ENCODE results near the gene SGO2. TPM values are rescaled to one million over a fixed set of nuclear protein-coding genes. Genes with fewer than 3 reads are reported as not detected.

SGO2 gene
- polyA plus RNA-seq, 1 experiment, result 3.2 TPM

GRCh38 chr2:200525551-200525881 is 491 bp upstream of the SGO2 start:
- Histone ChIP-seq H3K36me3 (ENCODE audit: control insufficient read depth, insufficient read depth, low read length) (no peaks in the 10 kb centered on the region), H3K4me3 (ENCODE audit: low read depth, low read length) (peak overlapping the region; percentile 85), H3K27me3 (ENCODE audit: control insufficient read depth, insufficient read depth, low read length) (peaks cover 9% of the 10 kb centered on the region)
- no peak for DNase-seq (ENCODE audit: low read depth)
- ChIA-PET CTCF (interaction anchor here (0.7 to 5.8 kb wide), 5 partner anchors 10 to 547 kb away, joined by 3 to 29 read pairs (median 4); partner anchors contain the start of gene KCTD18), POLR2A (no interaction called here)
- TF ChIP-seq CTCF (IDR thresholded peaks at IDR 0.05; ENCODE audit: insufficient read depth, low read depth, low read length), result no peak

- 0 out of 2 replicates have a peak, but pooled peaks cover 2% of the 10 kb centered on the region for H3K27me3 ChIP-seq (ENCODE audit: control insufficient read depth, insufficient read depth, low read length)
- CTCF ChIA-PET, result interaction anchor here (0.8 kb wide), 1 partner anchor 17 kb away, joined by 3 read pairs; no protein-coding TSS in a partner anchor
- H3K36me3 ChIP-seq (ENCODE audit: control insufficient read depth, insufficient read depth, low read length), result no peaks in the 10 kb centered on the region
- POLR2A ChIA-PET, result no interaction called here
- TF ChIP-seq CTCF (IDR thresholded peaks at IDR 0.05; ENCODE audit: insufficient read depth, low read depth, low read length), result no peak
- no peak overlapping the region for H3K4me3 ChIP-seq (ENCODE audit: low read depth, low read length)
- no peak for DNase-seq (ENCODE audit: low read depth)
Measured at GRCh38 chr2:200528228-200528627, 2.2 kb downstream of the SGO2 start.

GRCh38 chr2:200533754-200534153 is 7.7 kb downstream of the SGO2 start:
- Histone ChIP-seq H3K4me3 (ENCODE audit: low read depth, low read length) (no peak overlapping the region), H3K27me3 (ENCODE audit: control insufficient read depth, insufficient read depth, low read length) (no peaks in the 10 kb centered on the region), H3K36me3 (ENCODE audit: control insufficient read depth, insufficient read depth, low read length) (no peaks in the 10 kb centered on the region)
- TF ChIP-seq CTCF (IDR thresholded peaks at IDR 0.05; ENCODE audit: insufficient read depth, low read depth, low read length), result no peak
- ChIA-PET CTCF (interaction anchor here (2.9 kb wide), 1 partner anchor 10 kb away, joined by 12 read pairs; no protein-coding TSS in a partner anchor), POLR2A (no interaction called here)
- DNase-seq (ENCODE audit: low read depth), result no peak

GRCh38 chr2:200534572-200534971 is 8.6 kb downstream of the SGO2 start:
- POLR2A ChIA-PET, result no interaction called here
- CTCF ChIA-PET, result interaction anchor here (0.6 to 2.9 kb wide), 2 partner anchors 11 to 149 kb away, joined by 3 to 12 read pairs; no protein-coding TSS in a partner anchor
- H3K36me3 ChIP-seq (ENCODE audit: control insufficient read depth, insufficient read depth, low read length), result no peaks in the 10 kb centered on the region
- DNase-seq (ENCODE audit: low read depth), result no peak
- no peak for TF ChIP-seq CTCF (IDR thresholded peaks at IDR 0.05; ENCODE audit: insufficient read depth, low read depth, low read length)
- no peak overlapping the region for H3K4me3 ChIP-seq (ENCODE audit: low read depth, low read length)
- H3K27me3 ChIP-seq (ENCODE audit: control insufficient read depth, insufficient read depth, low read length), result no peaks in the 10 kb centered on the region

- DNase-seq (ENCODE audit: low read depth), result no peak
- ChIA-PET POLR2A (no interaction called here), CTCF (interaction anchor here (0.7 to 1.9 kb wide), 2 partner anchors 14 to 175 kb away, joined by 3 read pairs; no protein-coding TSS in a partner anchor)
- Histone ChIP-seq H3K4me3 (ENCODE audit: low read depth, low read length) (no peak overlapping the region), H3K27me3 (ENCODE audit: control insufficient read depth, insufficient read depth, low read length) (no peaks in the 10 kb centered on the region), H3K36me3 (ENCODE audit: control insufficient read depth, insufficient read depth, low read length) (no peaks in the 10 kb centered on the region)
- TF ChIP-seq CTCF (IDR thresholded peaks at IDR 0.05; ENCODE audit: insufficient read depth, low read depth, low read length), result no peak
Measured at GRCh38 chr2:200538139-200538538, 12.1 kb downstream of the SGO2 start.
